A549 (cell line): ENCODE measurements around the gene TMEM139. TPM values are rescaled to one million over a fixed set of nuclear protein-coding genes. Genes with fewer than 3 reads are reported as not detected.

Experiments used
- ATAC-seq, 2 experiments: fragments of 200-7000 bp in 1 of 2; fragments of >200 bp in 1 of 2; cut with Nextera tagmentation in 1 of 2; cut with Tn5 transposase in 1 of 2; 3 replicates each; pipeline versions ENCODE4 v1.8.0 to v1.9.1; 2018 to 2020; ENCODE audit warnings: mild to moderate bottlenecking in 1 of 2, moderate library complexity in 1 of 2
- CTCF ChIA-PET: fragments of 300-600 bp; sonication (Branson Sonifier 250); formaldehyde crosslinking; extraction: SDS; loops from one replicate; lab custom pipeline; 2021; ENCODE audit warnings: antibody characterized with exemption, inconsistent platforms; lab: Yijun Ruan, JAX
- POLR2A ChIA-PET: fragments of 350-600 bp; formaldehyde crosslinking; extraction: SDS; loops from one replicate; lab custom pipeline; 2021; ENCODE audit warnings: antibody characterized with exemption, inconsistent platforms; lab: Yijun Ruan, JAX
- DNase-seq, 2 experiments: peaks; one replicate each; pipeline versions ENCODE4 v3.0.0 to v3.0.0-alpha.2; 2011 to 2016; ENCODE audit warnings: low read depth in 1 of 2, low spot score in 1 of 2
- FAIRE-seq: peaks from 2 replicates; lab custom pipeline; 2011; peaks lifted over from hg19 to GRCh38; lab: Jason Lieb, UNC
- H3K27ac ChIP-seq, 2 experiments: fragments of >200 bp; sonication (Bioruptor Twin); formaldehyde crosslinking; 3 replicates each; pipeline ENCODE4 v1.5.1; 2016 to 2017
- H3K4me1 ChIP-seq: fragments of >200 bp; sonication (Bioruptor Twin); formaldehyde crosslinking; 3 replicates; pipeline ENCODE4 v1.6.1; 2016
- H3K4me2 ChIP-seq: fragments of >200 bp; sonication (Bioruptor Twin); formaldehyde crosslinking; 3 replicates; pipeline ENCODE4 v1.6.1; 2016
- H3K4me3 ChIP-seq: fragments of >200 bp; sonication (Bioruptor Twin); formaldehyde crosslinking; 3 replicates; pipeline ENCODE4 v1.5.1; 2016
- H3K9me3 ChIP-seq: fragments of >200 bp; sonication (Bioruptor Twin); formaldehyde crosslinking; 3 replicates; pipeline ENCODE4 v1.6.1; 2016
- CBX2 ChIP-seq: fragments of 200-600 bp; sonication (generic); IDR thresholded peaks from 2 replicates; pipeline ENCODE4 v1.6.1; 2016; ENCODE audit warnings: low read depth, mild to moderate bottlenecking, borderline replicate concordance
- CEBPB ChIP-seq, 2 experiments: fragments of >200 bp in 1 of 2; sonication (Bioruptor Twin) in 1 of 2; formaldehyde crosslinking in 1 of 2; IDR thresholded peaks; 2 replicates each; pipeline ENCODE4 v1.6.1; 2012 to 2016
- CHD4 ChIP-seq: fragments of 200-600 bp; sonication (generic); IDR thresholded peaks from 2 replicates; pipeline ENCODE4 v1.6.1; 2016; ENCODE audit warnings: antibody characterized with exemption, mild to moderate bottlenecking, borderline replicate concordance
- CTCF ChIP-seq: fragments of >200 bp; sonication (Bioruptor Twin); formaldehyde crosslinking; IDR thresholded peaks from 3 replicates; pipeline ENCODE4 v1.5.1; 2016
- ELK1 ChIP-seq: fragments of 150-350 bp; IDR thresholded peaks from 2 replicates; pipeline ENCODE4 v1.6.1; 2014; ENCODE audit warnings: low read depth, mild to moderate bottlenecking, low read length
- FOSL2 ChIP-seq, 2 experiments: fragments of 450-650 bp in 1 of 2; fragments of >200 bp in 1 of 2; sonication (Bioruptor Twin) in 1 of 2; formaldehyde crosslinking; IDR thresholded peaks; 2 replicates each; pipeline versions ENCODE4 v1.5.0 to v1.6.1; 2016 to 2020; ENCODE audit warnings: mild to moderate bottlenecking in 1 of 2, moderate library complexity in 1 of 2
- HOXB5 ChIP-seq: fragments of 250-450 bp; sonication (Bioruptor Pico); IDR thresholded peaks from 2 replicates; pipeline ENCODE4 v1.5.0; 2020; ENCODE audit warnings: mild to moderate bottlenecking, moderate library complexity
- JUN ChIP-seq, 2 experiments: fragments of >200 bp; sonication (Bioruptor Twin); formaldehyde crosslinking; IDR thresholded peaks; 2 replicates in 1 of 2; 3 replicates in 1 of 2; pipeline ENCODE4 v1.6.1; 2016 to 2017
- KDM1A ChIP-seq: fragments of 200-600 bp; sonication (generic); IDR thresholded peaks from 2 replicates; pipeline ENCODE4 v1.6.1; 2016; ENCODE audit warnings: low read depth, mild to moderate bottlenecking
- MAFK ChIP-seq: fragments of 450-650 bp; IDR thresholded peaks from 2 replicates; pipeline ENCODE4 v1.6.1; 2014; ENCODE audit not compliant: partially characterized antibody
- MAX ChIP-seq: IDR thresholded peaks from 2 replicates; pipeline ENCODE4 v1.6.1; 2012
- MAZ ChIP-seq: fragments of 150-350 bp; IDR thresholded peaks from 2 replicates; pipeline ENCODE4 v1.6.1; 2014; ENCODE audit warnings: antibody characterized with exemption, low read depth, low read length, borderline replicate concordance
- MYC ChIP-seq: IDR thresholded peaks from 2 replicates; pipeline ENCODE4 v1.6.1; 2012; ENCODE audit warnings: mild to moderate bottlenecking, inconsistent platforms, low read length, improper control_type of control experiment, borderline replicate concordance
- NPAS2 ChIP-seq: fragments of 250-450 bp; sonication (Bioruptor Pico); IDR thresholded peaks from 2 replicates; pipeline ENCODE4 v1.8.0; 2022; ENCODE audit warnings: mild to moderate bottlenecking, moderate library complexity, borderline replicate concordance
- PBX3 ChIP-seq: IDR thresholded peaks from 2 replicates; pipeline ENCODE4 v1.6.1; 2012
- POLR2A ChIP-seq: IDR thresholded peaks from 2 replicates; pipeline ENCODE4 v1.6.1; 2012; ENCODE audit warnings: mild to moderate bottlenecking, low read length
- POLR2AphosphoS2 ChIP-seq: conservative IDR thresholded peaks from 2 replicates; pipeline ENCODE4 v1.6.1; 2012; ENCODE audit warnings: low read length, improper control_type of control experiment, inconsistent platforms
- RARB ChIP-seq: fragments of 250-450 bp; sonication (Bioruptor Pico); IDR thresholded peaks from 2 replicates; pipeline ENCODE4 v1.8.0; 2021; ENCODE audit warnings: mild to moderate bottlenecking, moderate library complexity
- RCOR1 ChIP-seq: fragments of 150-350 bp; IDR thresholded peaks from 2 replicates; pipeline ENCODE4 v1.6.1; 2014; ENCODE audit warnings: antibody characterized with exemption, low read length, low read depth
- REST ChIP-seq: fragments of 200-600 bp; sonication (generic); IDR thresholded peaks from 2 replicates; pipeline ENCODE4 v1.6.1; 2016; ENCODE audit warnings: antibody characterized with exemption, mild to moderate bottlenecking, moderate library complexity
- RNF2 ChIP-seq: fragments of 200-600 bp; sonication (generic); IDR thresholded peaks from 2 replicates; pipeline ENCODE4 v1.6.1; 2016; ENCODE audit warnings: low read depth, mild to moderate bottlenecking, antibody characterized with exemption, moderate library complexity, borderline replicate concordance
- SREBF2 ChIP-seq: fragments of 450-650 bp; IDR thresholded peaks from 2 replicates; pipeline ENCODE4 v1.6.1; 2014; ENCODE audit warnings: mild to moderate bottlenecking, moderate library complexity
- TP53 ChIP-seq: fragments of 250-450 bp; sonication (Bioruptor Pico); IDR thresholded peaks from 2 replicates; pipeline ENCODE4 v1.5.0; 2021; ENCODE audit warnings: mild to moderate bottlenecking, moderate library complexity
- ZFP36 ChIP-seq: fragments of 450-650 bp; IDR thresholded peaks from 2 replicates; pipeline ENCODE4 v1.6.1; 2014; ENCODE audit warnings: borderline replicate concordance; ENCODE audit not compliant: partially characterized antibody
- ZNF302 ChIP-seq: fragments of 250-450 bp; sonication (Bioruptor Pico); IDR thresholded peaks from 2 replicates; pipeline ENCODE4 v1.9.0; 2021; ENCODE audit warnings: inconsistent platforms, mild to moderate bottlenecking, moderate library complexity
- ZSCAN20 ChIP-seq: fragments of 250-450 bp; sonication (Bioruptor Pico); IDR thresholded peaks from 2 replicates; pipeline ENCODE4 v1.8.0; 2022; ENCODE audit warnings: mild to moderate bottlenecking, moderate library complexity
- WGBS: methylation state at CpG from one replicate; pipeline ENCODE4 v1.1.6; 2017; ENCODE audit errors: missing lambda C conversion rate; 5-methylcytosine and 5-hydroxymethylcytosine counted together
- polyA plus RNA-seq, 4 experiments: library from polyadenylated mRNA; depleted of rRNA in 3 of 4; stranded (reverse); fragments of >200 nt; fragmentation: RNase III in 1 of 4; extraction: RNeasy Plus Mini Kit Qiagen cat#74134 plus additional on column Dnase treatment in 1 of 4; gene quantifications; 2 replicates in 3 of 4; 3 replicates in 1 of 4; pipeline ENCODE4 v1.2.3, GENCODE V29; 2011 to 2017

TMEM139 gene
- polyA plus RNA-seq, 2 of the 4 experiments (the other 2 are of a cell fraction), result 0.37 to 0.65 TPM

- no peaks in the 10 kb centered on the region for H3K9me3 ChIP-seq
- ChIA-PET CTCF (interaction anchor here (1.0 kb wide), 1 partner anchor 63 kb away, joined by 3 read pairs; no protein-coding TSS in a partner anchor), POLR2A (no interaction called here)
- ATAC-seq, result no peak
- no peak overlapping the region for H3K27ac ChIP-seq
- H3K4me1 ChIP-seq, result peaks cover 9% of the 10 kb centered on the region
- 24% methylated on average over 1 of the region's 1 CpG for WGBS
- no peak for DNase-seq
- no peak for FAIRE-seq
- TF ChIP-seq POLR2AphosphoS2 (no peak), ZFP36 (no peak), HOXB5 (CRISPR knock-in tag) (no peak), NPAS2 (CRISPR knock-in tag) (no peak), RCOR1 (no peak), CEBPB (IDR thresholded peaks at IDR 0.05) (no peak), ZSCAN20 (CRISPR knock-in tag) (no peak), KDM1A (no peak), RARB (CRISPR knock-in tag) (no peak), JUN (IDR thresholded peaks at IDR 0.05) (no peak), CHD4 (no peak), RNF2 (no peak), MYC (no peak)
- no peak overlapping the region for H3K4me2 ChIP-seq
- no peak overlapping the region for H3K4me3 ChIP-seq
These were observed 37.4 kb upstream of the TMEM139 start for GRCh38 chr7:143247372-143247771.

- Histone ChIP-seq H3K27ac (no peak overlapping the region), H3K9me3 (no peaks in the 10 kb centered on the region), H3K4me1 (peaks cover 9% of the 10 kb centered on the region), H3K4me2 (no peak overlapping the region), H3K4me3 (no peak overlapping the region)
- no peak for FAIRE-seq
- DNase-seq, result no peak
- no peak for ATAC-seq
- 66% methylated on average over 2 of the region's 2 CpGs for WGBS
- ChIA-PET CTCF (interaction anchor here (0.9 to 3.6 kb wide), 2 partner anchors 8 to 110 kb away, joined by 3 to 27 read pairs; no protein-coding TSS in a partner anchor), POLR2A (no interaction called here)
- TF ChIP-seq PBX3, result no peak
- no peak for TF ChIP-seq JUN (IDR thresholded peaks at IDR 0.05)
These were observed 35.9 kb upstream of the TMEM139 start for GRCh38 chr7:143248761-143249354.

GRCh38 chr7:143250199-143250598 lies 34.6 kb upstream of the TMEM139 start:
- ChIA-PET CTCF (interaction anchor here (3.6 kb wide), 1 partner anchor 10 kb away, joined by 27 read pairs; no protein-coding TSS in a partner anchor), POLR2A (no interaction called here)
- FAIRE-seq, result no peak
- no peak for DNase-seq
- ATAC-seq, result no peak
- Histone ChIP-seq H3K4me2 (no peak overlapping the region), H3K4me3 (no peak overlapping the region), H3K9me3 (no peaks in the 10 kb centered on the region), H3K27ac (no peak overlapping the region), H3K4me1 (peaks cover 3% of the 10 kb centered on the region; the same call in 2 of the 3 replicates)
- TF ChIP-seq REST (no peak), ZNF302 (CRISPR knock-in tag) (no peak), JUN (IDR thresholded peaks at IDR 0.05) (no peak), FOSL2 (IDR thresholded peaks at IDR 0.05) (no peak), FOSL2 (CRISPR knock-in tag; IDR thresholded peaks at IDR 0.05) (no peak), CTCF (no peak), SREBF2 (no peak), MAX (no peak), MAZ (no peak), CBX2 (no peak), MAFK (no peak), ELK1 (no peak), POLR2A (no peak), CHD4 (no peak), TP53 (CRISPR knock-in tag) (no peak), RCOR1 (no peak)
